Ishikawa (cell line): ENCODE results near the gene GRHL3.

ENCODE experiments used
- CEBPB ChIP-seq: IDR thresholded peaks from 2 replicates; pipeline ENCODE4 v1.6.1; 2012
- CREB1 ChIP-seq: IDR thresholded peaks from 2 replicates; pipeline ENCODE4 v1.6.1; 2012; ENCODE audit warnings: low read depth
- EGR1 ChIP-seq: IDR thresholded peaks from 2 replicates; pipeline ENCODE4 v1.6.1; 2012
- EP300 ChIP-seq: IDR thresholded peaks from 2 replicates; pipeline ENCODE4 v1.6.1; 2012; ENCODE audit warnings: borderline replicate concordance
- FOXM1 ChIP-seq: IDR thresholded peaks from 2 replicates; pipeline ENCODE4 v1.6.1; 2012; ENCODE audit warnings: low read depth, borderline replicate concordance
- MAX ChIP-seq: IDR thresholded peaks from 2 replicates; pipeline ENCODE4 v1.6.1; 2012
- NFIC ChIP-seq: IDR thresholded peaks from 2 replicates; pipeline ENCODE4 v1.6.1; 2012
- RAD21 ChIP-seq: IDR thresholded peaks from 2 replicates; pipeline ENCODE4 v1.6.1; 2012; ENCODE audit warnings: low read depth
- REST ChIP-seq: IDR thresholded peaks from 2 replicates; pipeline ENCODE4 v1.6.1; 2012; ENCODE audit warnings: low read depth, mild to moderate bottlenecking
- TAF1 ChIP-seq: IDR thresholded peaks from 2 replicates; pipeline ENCODE4 v1.6.1; 2012; ENCODE audit warnings: low read depth, mild to moderate bottlenecking
- TCF12 ChIP-seq: IDR thresholded peaks from 2 replicates; pipeline ENCODE4 v1.6.1; 2012; ENCODE audit warnings: low read depth
- TEAD4 ChIP-seq: IDR thresholded peaks from 2 replicates; pipeline ENCODE4 v1.6.1; 2012
- USF1 ChIP-seq: IDR thresholded peaks from 2 replicates; pipeline ENCODE4 v1.6.1; 2012
- YY1 ChIP-seq: IDR thresholded peaks from 2 replicates; pipeline ENCODE4 v1.6.1; 2012; ENCODE audit warnings: low read depth
- ZBTB7A ChIP-seq: IDR thresholded peaks from 2 replicates; pipeline ENCODE4 v1.6.1; 2012; ENCODE audit warnings: low read depth

GRHL3 gene

GRCh38 chr1:24362396-24362795 lies 43.2 kb downstream of the GRHL3 start:
- TF ChIP-seq MAX (no peak), FOXM1 (no peak), YY1 (no peak), ZBTB7A (no peak), REST (no peak), USF1 (no peak), NFIC (no peak), TCF12 (no peak), CREB1 (no peak), TEAD4 (no peak), RAD21 (no peak), EGR1 (no peak), EP300 (no peak), CEBPB (no peak), TAF1 (no peak)

- TF ChIP-seq TEAD4: no peak
- no peak for TF ChIP-seq USF1
- no peak for TF ChIP-seq TCF12
These were observed 43.9 kb downstream of the GRHL3 start for GRCh38 chr1:24362982-24363614.

GRCh38 chr1:24363994-24364393 lies 44.8 kb downstream of the GRHL3 start:
- TF ChIP-seq USF1 (no peak), EP300 (no peak), TEAD4 (no peak), ZBTB7A (no peak), CREB1 (no peak), MAX (no peak), RAD21 (no peak), CEBPB (no peak), REST (no peak), TCF12 (no peak), NFIC (no peak), YY1 (no peak), EGR1 (no peak), FOXM1 (no peak), TAF1 (no peak)

GRCh38 chr1:24364605-24364974 lies 45.4 kb downstream of the GRHL3 start:
- TF ChIP-seq EGR1 (no peak), FOXM1 (no peak), RAD21 (no peak), TEAD4 (no peak), NFIC (no peak), REST (no peak)
